DOHH2 (cell line): ENCODE data around the gene ANTXR2.

Experiments used
- H3F3A ChIP-seq: fragments of 200-600 bp; sonication (generic), shearing (Covaris generic); 2 replicates; pipeline ENCODE4 v1.6.0; 2016; ENCODE audit warnings: antibody characterized with exemption, mild to moderate bottlenecking; ENCODE audit not compliant: control insufficient read depth, insufficient read depth
- H3K27ac ChIP-seq: fragments of 200-600 bp; sonication (generic); 2 replicates; pipeline ENCODE4 v1.5.1; 2014; ENCODE audit warnings: low read depth, mild to moderate bottlenecking, low read length, moderate library complexity
- H3K27me3 ChIP-seq: fragments of 200-600 bp; sonication (generic); 2 replicates; pipeline ENCODE4 v1.6.1; 2014; ENCODE audit warnings: mild to moderate bottlenecking, low read length, mixed read lengths; ENCODE audit not compliant: control insufficient read depth
- H3K36me3 ChIP-seq: fragments of 200-600 bp; sonication (generic); 2 replicates; pipeline ENCODE4 v1.6.1; 2014; ENCODE audit warnings: mild to moderate bottlenecking, low read length, moderate library complexity, mixed read lengths; ENCODE audit not compliant: control insufficient read depth
- H3K4me1 ChIP-seq: fragments of 200-600 bp; sonication (generic); 2 replicates; pipeline ENCODE4 v1.6.1; 2014; ENCODE audit warnings: mild to moderate bottlenecking, low read length, mixed read lengths; ENCODE audit not compliant: control insufficient read depth
- H3K4me2 ChIP-seq: fragments of 200-600 bp; sonication (generic); 2 replicates; pipeline ENCODE4 v1.6.0; 2014; ENCODE audit warnings: mild to moderate bottlenecking, low read length, moderate library complexity
- H3K4me3 ChIP-seq: fragments of 200-600 bp; sonication (generic); 2 replicates; pipeline ENCODE4 v1.5.1; 2014; ENCODE audit warnings: mild to moderate bottlenecking, low read length, mixed read lengths
- H3K79me2 ChIP-seq: fragments of 200-600 bp; sonication (generic); 2 replicates; pipeline ENCODE4 v1.6.1; 2014; ENCODE audit warnings: mild to moderate bottlenecking, low read length, mixed read lengths; ENCODE audit not compliant: control insufficient read depth
- H3K9me2 ChIP-seq: fragments of 200-600 bp; sonication (generic); replicated peaks from 2 replicates; pipeline ENCODE4 v1.6.1; 2014; ENCODE audit warnings: mild to moderate bottlenecking, low read length, mixed read lengths; ENCODE audit not compliant: control insufficient read depth
- H3K9me3 ChIP-seq: fragments of 200-600 bp; sonication (generic); 2 replicates; pipeline ENCODE4 v1.6.1; 2014; ENCODE audit warnings: antibody characterized with exemption, low read length, mixed read lengths; ENCODE audit not compliant: control insufficient read depth, insufficient read depth
- H4K20me1 ChIP-seq: fragments of 200-600 bp; sonication (generic); 2 replicates; pipeline ENCODE4 v1.6.0; 2014; ENCODE audit warnings: low read depth, mild to moderate bottlenecking, antibody characterized with exemption, low read length, moderate library complexity; ENCODE audit not compliant: control insufficient read depth, insufficient read depth
- EZH2phosphoT487 ChIP-seq: fragments of 200-600 bp; sonication (generic); IDR thresholded peaks from 2 replicates; pipeline ENCODE4 v1.6.1; 2017; ENCODE audit warnings: borderline replicate concordance, mild to moderate bottlenecking, antibody characterized with exemption, low read length, moderate library complexity, mixed read lengths
- TF ChIP-seq, protein P1 (sequence below): fragments of 200-600 bp; sonication (generic); IDR thresholded peaks from one replicate; pipeline ENCODE4 v1.5.1; 2014; ENCODE audit warnings: antibody characterized with exemption, mild to moderate bottlenecking, low read depth, low read length; ENCODE audit not compliant: poor library complexity, severe bottlenecking

The ANTXR2 gene

DNA sequence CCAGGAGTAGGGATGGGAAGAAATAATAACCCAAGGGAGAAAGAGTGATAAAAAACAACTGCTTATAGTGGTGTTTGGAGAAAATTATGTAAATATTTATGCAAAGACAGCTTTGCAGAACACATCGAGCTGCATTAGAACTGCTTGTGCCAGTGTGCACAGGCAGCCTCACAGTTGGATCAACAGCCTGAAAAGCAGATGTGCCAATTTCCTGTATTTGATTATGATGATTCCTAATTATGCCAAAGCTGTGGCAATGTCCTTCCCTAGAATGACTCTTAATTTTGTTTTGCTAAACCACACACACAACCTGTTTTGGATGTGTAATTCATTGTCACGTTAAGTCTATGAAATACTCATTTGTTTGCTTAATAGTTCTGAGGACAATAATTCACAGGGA lies 30.6 kb upstream of the ANTXR2 start:
- Histone ChIP-seq H3K79me2 (no peaks in the 10 kb centered on the region), H3F3A (no peaks in the 10 kb centered on the region), H3K4me1 (no peaks in the 10 kb centered on the region), H3K27ac (no peak overlapping the region), H3K4me3 (no peak overlapping the region), H3K27me3 (no peaks in the 10 kb centered on the region), H3K9me2 (no peaks in the 10 kb centered on the region), H4K20me1 (no peaks in the 10 kb centered on the region), H3K9me3 (no peaks in the 10 kb centered on the region), H3K4me2 (no peak overlapping the region), H3K36me3 (no peaks in the 10 kb centered on the region)
- no peak for TF ChIP-seq EZH2phosphoT487
- TF ChIP-seq, protein P1, sequence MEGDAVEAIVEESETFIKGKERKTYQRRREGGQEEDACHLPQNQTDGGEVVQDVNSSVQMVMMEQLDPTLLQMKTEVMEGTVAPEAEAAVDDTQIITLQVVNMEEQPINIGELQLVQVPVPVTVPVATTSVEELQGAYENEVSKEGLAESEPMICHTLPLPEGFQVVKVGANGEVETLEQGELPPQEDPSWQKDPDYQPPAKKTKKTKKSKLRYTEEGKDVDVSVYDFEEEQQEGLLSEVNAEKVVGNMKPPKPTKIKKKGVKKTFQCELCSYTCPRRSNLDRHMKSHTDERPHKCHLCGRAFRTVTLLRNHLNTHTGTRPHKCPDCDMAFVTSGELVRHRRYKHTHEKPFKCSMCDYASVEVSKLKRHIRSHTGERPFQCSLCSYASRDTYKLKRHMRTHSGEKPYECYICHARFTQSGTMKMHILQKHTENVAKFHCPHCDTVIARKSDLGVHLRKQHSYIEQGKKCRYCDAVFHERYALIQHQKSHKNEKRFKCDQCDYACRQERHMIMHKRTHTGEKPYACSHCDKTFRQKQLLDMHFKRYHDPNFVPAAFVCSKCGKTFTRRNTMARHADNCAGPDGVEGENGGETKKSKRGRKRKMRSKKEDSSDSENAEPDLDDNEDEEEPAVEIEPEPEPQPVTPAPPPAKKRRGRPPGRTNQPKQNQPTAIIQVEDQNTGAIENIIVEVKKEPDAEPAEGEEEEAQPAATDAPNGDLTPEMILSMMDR, result no peak

DNA sequence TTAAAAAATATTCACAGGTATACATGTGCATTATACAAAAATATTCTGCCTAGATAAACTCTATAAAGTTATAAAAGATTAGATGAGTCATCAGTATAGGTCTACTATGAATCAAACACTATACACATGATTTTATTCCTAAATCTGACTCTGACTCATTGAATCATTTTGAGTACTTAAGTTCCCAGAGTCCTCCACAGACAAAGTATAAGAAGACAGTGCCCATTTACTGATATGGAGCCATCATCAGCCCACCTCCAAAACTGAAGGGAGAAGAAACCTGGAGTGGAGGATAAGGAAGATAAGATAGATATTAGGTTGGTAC lies 28.7 kb upstream of the ANTXR2 start:
- H3K36me3 ChIP-seq, result no peaks in the 10 kb centered on the region
- H3K4me3 ChIP-seq, result no peak overlapping the region
- H3K9me2 ChIP-seq, result no peaks in the 10 kb centered on the region
- no peaks in the 10 kb centered on the region for H3K27me3 ChIP-seq
- no peaks in the 10 kb centered on the region for H3K79me2 ChIP-seq
- TF ChIP-seq, protein P1, result no peak
- no peak for TF ChIP-seq EZH2phosphoT487
- no peaks in the 10 kb centered on the region for H3K4me1 ChIP-seq
- no peaks in the 10 kb centered on the region for H3K9me3 ChIP-seq
- H3F3A ChIP-seq, result no peaks in the 10 kb centered on the region
- H3K27ac ChIP-seq, result no peak overlapping the region
- H4K20me1 ChIP-seq, result no peaks in the 10 kb centered on the region
- no peak overlapping the region for H3K4me2 ChIP-seq

DNA sequence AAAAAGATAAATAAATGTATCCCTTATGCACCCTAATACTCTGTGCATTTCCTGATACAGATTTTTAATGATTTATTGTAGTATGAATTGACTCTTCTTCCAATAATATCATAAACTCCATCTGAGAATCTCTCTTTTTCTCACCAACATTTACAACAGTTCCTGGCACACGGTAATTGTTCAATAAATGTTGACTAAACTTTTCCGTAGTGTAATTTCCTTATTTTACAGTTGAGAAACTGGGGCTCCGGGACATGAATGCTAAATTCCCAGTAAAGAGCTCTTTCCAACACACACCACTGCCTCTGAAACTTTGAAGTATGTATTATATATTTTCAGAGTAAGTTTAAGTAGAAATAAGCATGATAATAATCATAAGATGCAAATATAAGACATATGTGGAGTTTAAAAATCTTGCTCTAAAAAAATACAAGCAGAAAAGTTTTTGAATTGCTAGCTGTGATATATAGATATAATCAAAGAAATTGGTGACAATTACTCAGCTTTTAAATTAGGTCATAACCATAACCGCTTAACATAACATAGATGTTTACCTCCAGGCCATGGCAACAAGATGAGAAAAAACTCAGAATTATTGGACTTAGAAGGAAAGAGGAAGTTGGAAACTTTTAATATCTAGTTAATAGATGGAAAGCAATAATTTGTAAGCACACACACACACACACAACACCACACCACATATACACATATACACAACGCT lies 28.2 kb upstream of the ANTXR2 start:
- H3K4me2 ChIP-seq, result no peak overlapping the region
- no peak overlapping the region for H3K4me3 ChIP-seq
- H3F3A ChIP-seq, result no peaks in the 10 kb centered on the region
- H3K9me3 ChIP-seq, result no peaks in the 10 kb centered on the region
- H3K27me3 ChIP-seq, result no peaks in the 10 kb centered on the region
- no peak for TF ChIP-seq EZH2phosphoT487
- TF ChIP-seq, protein P1, result no peak
- no peak overlapping the region for H3K27ac ChIP-seq
- H4K20me1 ChIP-seq, result no peaks in the 10 kb centered on the region
- H3K9me2 ChIP-seq, result no peaks in the 10 kb centered on the region
- H3K4me1 ChIP-seq, result no peaks in the 10 kb centered on the region
- no peaks in the 10 kb centered on the region for H3K36me3 ChIP-seq
- no peaks in the 10 kb centered on the region for H3K79me2 ChIP-seq
